Ammon's horn (tissue), 1 donor: ENCODE results near the gene POU4F3.
"Not testable (repeated sequence)": the region's sequence is repeated elsewhere in the genome, so short reads cannot be mapped to it uniquely, and the experiment has no call there.

Experiments used
- DNase-seq: peaks from one replicate; pipeline ENCODE4 v3.0.0-alpha.2; 2016; ENCODE audit warnings: low spot score

Gene POU4F3

GRCh38 chr5:146338774-146339714, at the start of gene POU4F3:
POU4F3 (plus strand) TSS chr5:146338839; CDS start chr5:146339113, 274 bp downstream.
- DNase-seq, result no peak

- no peak for DNase-seq
Observed at GRCh38 chr5:146290318-146290717, 48.3 kb upstream of the POU4F3 start.

- DNase-seq, result peak; percentile 31
Observed at GRCh38 chr5:146291421-146292074, 47.1 kb upstream of the POU4F3 start.

- no peak for DNase-seq
Observed at GRCh38 chr5:146296245-146296644, 42.4 kb upstream of the POU4F3 start.

- not testable (repeated sequence) for DNase-seq
Observed at GRCh38 chr5:146298920-146299319, 39.7 kb upstream of the POU4F3 start.

- DNase-seq, result no peak
Observed at GRCh38 chr5:146301626-146302025, 37.0 kb upstream of the POU4F3 start.

- DNase-seq, result no peak
Observed at GRCh38 chr5:146302406-146302805, 36.2 kb upstream of the POU4F3 start.

GRCh38 chr5:146306838-146307237, 31.8 kb upstream of the POU4F3 start:
- DNase-seq, result no peak

GRCh38 chr5:146307796-146308195, 30.8 kb upstream of the POU4F3 start:
- no peak for DNase-seq

- DNase-seq, result no peak
Observed at GRCh38 chr5:146310540-146310939, 28.1 kb upstream of the POU4F3 start.

GRCh38 chr5:146311278-146311677, 27.4 kb upstream of the POU4F3 start:
- DNase-seq, result no peak

GRCh38 chr5:146313027-146313426, 25.6 kb upstream of the POU4F3 start:
- DNase-seq, result peak; percentile 14

- DNase-seq, result no peak
Observed at GRCh38 chr5:146321571-146321970, 17.1 kb upstream of the POU4F3 start.

GRCh38 chr5:146327257-146327870, 11.3 kb upstream of the POU4F3 start:
- no peak for DNase-seq

GRCh38 chr5:146327989-146328388, 10.7 kb upstream of the POU4F3 start:
- DNase-seq, result no peak

GRCh38 chr5:146329697-146330096, 8.9 kb upstream of the POU4F3 start:
- no peak for DNase-seq

- no peak for DNase-seq
Observed at GRCh38 chr5:146331423-146331822, 7.2 kb upstream of the POU4F3 start.

GRCh38 chr5:146334074-146334533, 4.5 kb upstream of the POU4F3 start:
- DNase-seq, result no peak

- no peak for DNase-seq
Observed at GRCh38 chr5:146336197-146336596, 2.4 kb upstream of the POU4F3 start.

GRCh38 chr5:146337264-146337904, 1.3 kb upstream of the POU4F3 start:
- DNase-seq, result no peak

GRCh38 chr5:146337928-146338327, 711 bp upstream of the POU4F3 start:
- no peak for DNase-seq

- DNase-seq, result no peak
Observed at GRCh38 chr5:146339715-146340259, 1.1 kb downstream of the POU4F3 start.
